ENCODE measurements around the gene C1QL4.

DNA sequence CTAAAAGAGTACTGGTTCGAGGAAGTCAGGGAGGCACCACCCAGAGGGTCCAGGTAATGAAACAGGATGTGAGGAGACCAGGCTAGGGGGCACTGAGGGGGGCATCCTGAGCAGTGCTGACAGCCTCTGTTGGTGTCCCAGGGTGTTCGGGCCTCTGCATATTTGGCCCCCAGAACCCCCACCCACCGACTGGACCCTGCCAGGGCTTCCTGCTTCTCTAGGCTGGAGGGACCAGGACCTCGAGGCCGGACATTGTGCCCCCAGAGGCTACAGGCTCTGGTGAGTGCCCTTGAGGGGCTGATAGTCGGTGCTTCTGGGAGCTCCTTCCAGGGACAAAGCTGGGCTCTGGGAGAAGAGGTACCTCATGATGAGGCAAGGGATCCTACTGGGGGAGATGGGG, 11.4 kb downstream of the C1QL4 start:
- TF ChIP-seq CTCF (IDR thresholded peaks at IDR 0.05; ENCODE audit: low read depth, low read length) = no peak
- TF ChIP-seq POLR2A (IDR thresholded peaks at IDR 0.05; ENCODE audit: extremely low read depth, insufficient read length) = no peak

Data from NB4 (cell line).